Epithelial cell of esophagus (primary cell): ENCODE results near the gene SMIM38.
A peak's percentile ranks its signal among the peaks of the same experiment; 100 is the strongest.

Source experiments
- DNase-seq: peaks from one replicate; pipeline ENCODE4 v3.0.0; 2010; ENCODE audit warnings: low read depth
- H3K4me3 ChIP-seq: 2 replicates; pipeline ENCODE4 v1.5.1; 2011; ENCODE audit warnings: mild to moderate bottlenecking, low read length, control low read depth
- CTCF ChIP-seq: IDR thresholded peaks from 2 replicates; pipeline ENCODE4 v1.5.1; 2011; ENCODE audit warnings: low read depth, mild to moderate bottlenecking, low read length, control low read depth, inconsistent platforms; ENCODE audit not compliant: insufficient read depth; ENCODE audit errors: missing control alignments

Gene SMIM38

GRCh38 chr11:69161117-69161407, 5.3 kb downstream of the SMIM38 start:
- H3K4me3 ChIP-seq: no peak overlapping the region
- no peak for TF ChIP-seq CTCF
- no peak for DNase-seq

GRCh38 chr11:69162505-69162904, 6.8 kb downstream of the SMIM38 start:
- DNase-seq: no peak
- H3K4me3 ChIP-seq: no peak overlapping the region
- no peak for TF ChIP-seq CTCF

GRCh38 chr11:69163842-69164241, 8.1 kb downstream of the SMIM38 start:
- no peak for TF ChIP-seq CTCF
- DNase-seq: no peak
- H3K4me3 ChIP-seq: no peak overlapping the region

- no peak overlapping the region for H3K4me3 ChIP-seq
- TF ChIP-seq CTCF: no peak
- no peak for DNase-seq
Observed at GRCh38 chr11:69164824-69165223, 9.1 kb downstream of the SMIM38 start.

GRCh38 chr11:69165775-69166174, 10.0 kb downstream of the SMIM38 start:
- DNase-seq: no peak
- no peak for TF ChIP-seq CTCF
- no peak overlapping the region for H3K4me3 ChIP-seq

GRCh38 chr11:69166218-69167115, 10.7 kb downstream of the SMIM38 start:
- DNase-seq: peak; percentile 76
- no peak overlapping the region for H3K4me3 ChIP-seq
- no peak for TF ChIP-seq CTCF

GRCh38 chr11:69167130-69167915, 11.6 kb downstream of the SMIM38 start:
- no peak overlapping the region for H3K4me3 ChIP-seq
- no peak for TF ChIP-seq CTCF
- no peak for DNase-seq
